Osteoblast (primary cell): ENCODE measurements around the gene GDF7. TPM values are rescaled to one million over a fixed set of nuclear protein-coding genes. Genes with fewer than 3 reads are reported as not detected.

Experiments
- DNase-seq: peaks from one replicate; pipeline ENCODE4 v3.0.0; 2011; ENCODE audit warnings: low spot score, mixed read lengths; ENCODE audit not compliant: insufficient read length; ENCODE audit errors: missing footprints
- H2AFZ ChIP-seq: 2 replicates; pipeline ENCODE4 v1.6.0; 2011; ENCODE audit warnings: mild to moderate bottlenecking, low read length
- H3K27ac ChIP-seq: 2 replicates; pipeline ENCODE4 v1.5.1; 2011; ENCODE audit warnings: mild to moderate bottlenecking, low read depth, low read length, moderate library complexity
- H3K27me3 ChIP-seq: 2 replicates; pipeline ENCODE4 v1.6.0; 2012; ENCODE audit warnings: mild to moderate bottlenecking, control low read depth, inconsistent platforms, low read length, moderate library complexity; ENCODE audit not compliant: insufficient read depth
- H3K36me3 ChIP-seq: 2 replicates; pipeline ENCODE4 v1.5.1; 2011; ENCODE audit warnings: mild to moderate bottlenecking, low read length, control low read depth, moderate library complexity; ENCODE audit not compliant: insufficient read depth
- H3K4me1 ChIP-seq: 2 replicates; pipeline ENCODE4 v1.5.1; 2011; ENCODE audit warnings: mild to moderate bottlenecking, low read length, control low read depth, moderate library complexity; ENCODE audit not compliant: insufficient read depth
- H3K4me2 ChIP-seq: 2 replicates; pipeline ENCODE4 v1.6.0; 2011; ENCODE audit warnings: mild to moderate bottlenecking, low read length; ENCODE audit not compliant: insufficient read depth
- H3K4me3 ChIP-seq: fragments of 200-600 bp; sonication (generic); 3 replicates; pipeline ENCODE4 v1.5.1; 2012; ENCODE audit warnings: mild to moderate bottlenecking, low read length, inconsistent platforms; ENCODE audit not compliant: insufficient read depth
- H3K79me2 ChIP-seq: 2 replicates; pipeline ENCODE4 v1.6.0; 2012; ENCODE audit warnings: mild to moderate bottlenecking, low read length, control low read depth, inconsistent platforms; ENCODE audit not compliant: insufficient read depth
- H3K9me3 ChIP-seq: 2 replicates; pipeline ENCODE4 v1.5.1; 2011; ENCODE audit warnings: low read depth, low read length, control low read depth
- H4K20me1 ChIP-seq: 2 replicates; pipeline ENCODE4 v1.6.0; 2012; ENCODE audit warnings: mild to moderate bottlenecking, low read length, control low read depth; ENCODE audit not compliant: insufficient read depth
- total RNA-seq: library from RNA; depleted of rRNA; stranded (reverse); fragments of >200 nt; gene quantifications from 2 replicates; pipeline ENCODE4 v1.2.3, GENCODE V29; 2012
- TF ChIP-seq, protein P1 (sequence below): IDR thresholded peaks from 2 replicates; pipeline ENCODE4 v1.5.1; 2011; ENCODE audit warnings: mild to moderate bottlenecking, low read depth, low read length, moderate library complexity; ENCODE audit errors: extremely low read depth

Gene GDF7
- total RNA-seq, 1 donor = not detected

DNA sequence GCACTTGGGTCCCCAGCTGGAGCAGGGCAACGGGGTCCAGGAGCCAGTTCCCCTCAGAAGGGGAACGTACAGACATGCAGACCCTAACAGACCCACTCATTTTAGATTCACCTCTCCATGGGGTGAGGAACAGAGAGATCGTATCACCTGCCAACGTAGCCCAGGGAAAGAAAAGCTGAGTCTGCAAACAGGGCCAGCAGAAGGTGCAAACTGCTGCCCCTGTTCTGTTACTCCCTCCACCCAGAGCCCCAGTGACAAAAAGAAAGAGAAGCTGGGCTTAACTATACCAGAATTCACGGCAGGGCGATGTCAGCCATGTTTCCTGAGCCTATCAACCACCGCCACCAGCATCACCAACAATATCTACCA lies 15.2 kb upstream of the GDF7 start:
- H3K9me3 ChIP-seq = no peaks in the 10 kb centered on the region
- H3K4me3 ChIP-seq = peak overlapping the region; percentile 89
- TF ChIP-seq, protein P1, sequence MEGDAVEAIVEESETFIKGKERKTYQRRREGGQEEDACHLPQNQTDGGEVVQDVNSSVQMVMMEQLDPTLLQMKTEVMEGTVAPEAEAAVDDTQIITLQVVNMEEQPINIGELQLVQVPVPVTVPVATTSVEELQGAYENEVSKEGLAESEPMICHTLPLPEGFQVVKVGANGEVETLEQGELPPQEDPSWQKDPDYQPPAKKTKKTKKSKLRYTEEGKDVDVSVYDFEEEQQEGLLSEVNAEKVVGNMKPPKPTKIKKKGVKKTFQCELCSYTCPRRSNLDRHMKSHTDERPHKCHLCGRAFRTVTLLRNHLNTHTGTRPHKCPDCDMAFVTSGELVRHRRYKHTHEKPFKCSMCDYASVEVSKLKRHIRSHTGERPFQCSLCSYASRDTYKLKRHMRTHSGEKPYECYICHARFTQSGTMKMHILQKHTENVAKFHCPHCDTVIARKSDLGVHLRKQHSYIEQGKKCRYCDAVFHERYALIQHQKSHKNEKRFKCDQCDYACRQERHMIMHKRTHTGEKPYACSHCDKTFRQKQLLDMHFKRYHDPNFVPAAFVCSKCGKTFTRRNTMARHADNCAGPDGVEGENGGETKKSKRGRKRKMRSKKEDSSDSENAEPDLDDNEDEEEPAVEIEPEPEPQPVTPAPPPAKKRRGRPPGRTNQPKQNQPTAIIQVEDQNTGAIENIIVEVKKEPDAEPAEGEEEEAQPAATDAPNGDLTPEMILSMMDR = no peak
- H2AFZ ChIP-seq = peak overlapping the region; percentile 98
- H3K27ac ChIP-seq = no peak overlapping the region
- DNase-seq = no peak
- peaks cover 16% of the 10 kb centered on the region for H4K20me1 ChIP-seq
- peaks cover 17% of the 10 kb centered on the region for H3K27me3 ChIP-seq
- H3K4me1 ChIP-seq = peaks cover 15% of the 10 kb centered on the region
- no peaks in the 10 kb centered on the region for H3K36me3 ChIP-seq
- H3K79me2 ChIP-seq = peaks cover 41% of the 10 kb centered on the region
- H3K4me2 ChIP-seq = peak overlapping the region; percentile 90

DNA sequence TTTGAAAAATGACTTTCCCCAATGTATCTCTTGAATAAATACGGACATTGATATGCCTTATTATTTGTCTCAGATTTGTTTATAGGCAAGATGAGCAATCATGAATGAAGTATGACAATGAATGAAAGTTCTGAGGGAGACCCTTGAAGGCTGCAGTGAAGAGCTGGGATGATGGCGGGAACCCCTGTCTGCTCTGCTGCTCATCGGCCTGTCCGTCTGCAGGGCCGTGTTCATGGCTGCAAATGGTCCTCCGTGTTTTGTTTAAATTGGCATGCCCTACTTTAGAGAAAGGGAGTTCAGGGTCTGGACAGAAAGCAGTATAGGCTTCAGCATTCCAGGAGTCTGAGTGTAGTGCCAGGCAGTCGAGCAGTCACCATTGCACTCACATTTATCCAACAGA lies 14.8 kb upstream of the GDF7 start:
- peaks cover 21% of the 10 kb centered on the region for H3K27me3 ChIP-seq
- no peak overlapping the region for H2AFZ ChIP-seq
- peaks cover 37% of the 10 kb centered on the region for H3K79me2 ChIP-seq
- H4K20me1 ChIP-seq = peaks cover 13% of the 10 kb centered on the region
- H3K27ac ChIP-seq = no peak overlapping the region
- DNase-seq = no peak
- H3K4me1 ChIP-seq = peaks cover 15% of the 10 kb centered on the region
- H3K9me3 ChIP-seq = no peaks in the 10 kb centered on the region
- TF ChIP-seq, protein P1 = no peak
- H3K4me2 ChIP-seq = no peak overlapping the region
- no peak overlapping the region for H3K4me3 ChIP-seq
- no peaks in the 10 kb centered on the region for H3K36me3 ChIP-seq

DNA sequence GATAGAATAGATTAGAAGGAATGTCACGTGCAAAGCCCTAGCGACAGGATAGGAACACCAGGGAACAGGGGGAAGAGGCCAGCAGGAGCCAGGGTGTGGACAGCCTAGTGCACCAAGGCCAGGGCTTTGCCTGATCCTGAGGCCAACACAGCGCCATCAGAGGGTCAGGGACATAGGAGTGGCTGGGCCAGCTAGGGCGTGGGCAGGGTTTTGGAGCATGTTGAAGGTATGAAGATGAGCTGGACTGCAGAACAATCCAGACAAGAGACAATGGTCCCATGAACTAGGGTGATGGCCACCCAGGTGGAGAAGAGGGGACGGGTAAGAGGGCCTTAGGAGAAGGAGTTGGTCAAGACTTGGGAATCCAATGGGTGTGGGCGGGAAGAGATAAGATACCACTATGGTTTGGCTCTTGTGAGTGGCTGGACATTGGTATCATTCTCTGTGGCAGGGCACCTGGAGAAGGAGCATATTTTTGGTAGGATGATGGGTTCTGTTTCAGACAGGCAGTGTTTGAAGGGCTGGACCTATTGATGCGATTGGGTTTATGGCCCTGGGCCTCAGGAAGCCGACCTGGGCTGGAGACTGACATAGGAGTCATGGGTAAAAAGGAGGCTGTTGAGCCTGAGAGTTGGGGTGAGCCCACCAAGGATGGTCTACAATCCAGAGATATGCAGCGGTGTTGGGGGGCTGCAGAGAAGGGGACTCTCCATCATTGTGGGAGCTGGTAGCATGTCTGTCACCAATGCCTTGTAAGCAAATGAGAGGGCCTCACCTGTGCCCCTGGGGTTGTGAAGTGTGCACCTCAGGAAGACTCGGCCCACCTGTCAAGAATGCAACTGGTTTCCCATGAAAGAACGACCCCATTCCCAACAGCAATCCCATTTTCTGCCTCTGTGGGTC lies 14.0 kb upstream of the GDF7 start:
- Histone ChIP-seq H3K4me2 (no peak overlapping the region), H3K79me2 (peaks cover 29% of the 10 kb centered on the region), H3K4me3 (no peak overlapping the region), H3K9me3 (no peaks in the 10 kb centered on the region), H3K36me3 (no peaks in the 10 kb centered on the region), H2AFZ (no peak overlapping the region), H3K27me3 (peaks cover 27% of the 10 kb centered on the region), H3K4me1 (peaks cover 15% of the 10 kb centered on the region), H3K27ac (no peak overlapping the region), H4K20me1 (peaks cover 8% of the 10 kb centered on the region)
- no peak for DNase-seq
- TF ChIP-seq, protein P1 = no peak

DNA sequence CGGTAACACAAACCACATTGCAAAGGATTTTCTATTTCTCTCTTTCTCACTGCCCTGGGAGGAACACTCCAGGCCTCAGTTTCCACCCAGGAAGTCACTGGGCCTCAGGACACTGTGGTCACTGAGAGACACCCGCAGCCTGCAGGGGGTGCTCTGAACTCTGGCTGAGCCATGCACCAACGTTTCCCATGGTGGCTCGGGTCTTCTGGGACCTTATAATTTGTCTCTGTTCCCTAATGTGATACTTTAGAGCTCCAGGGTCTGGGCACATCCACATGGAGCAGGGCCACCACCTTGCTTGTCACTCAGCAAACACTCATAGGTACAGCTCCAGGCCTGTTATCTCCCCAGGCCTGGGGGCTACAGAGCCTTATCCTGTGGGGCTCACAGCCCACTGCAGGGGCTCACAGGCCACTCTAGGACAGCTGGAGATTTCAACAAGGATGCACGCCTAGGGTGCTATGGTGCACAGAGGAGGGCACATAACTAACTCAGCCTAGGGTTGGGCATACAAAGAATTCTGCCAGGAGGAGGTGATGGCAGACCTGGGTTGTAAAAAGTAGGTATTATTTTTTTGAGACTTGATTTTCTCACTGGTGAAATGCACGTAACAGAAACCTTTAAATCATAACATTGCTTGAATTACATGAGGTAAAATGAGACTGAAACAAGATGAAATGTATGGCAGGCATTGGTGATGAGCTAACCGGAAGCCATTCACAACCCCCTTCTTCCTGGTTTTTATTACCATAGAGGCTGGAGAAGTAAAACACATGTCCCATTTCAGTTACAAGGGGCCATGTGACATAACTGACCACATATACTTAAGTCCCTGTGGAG lies 13.0 kb upstream of the GDF7 start:
- peaks cover 19% of the 10 kb centered on the region for H3K79me2 ChIP-seq
- H3K27ac ChIP-seq = no peak overlapping the region
- no peak overlapping the region for H3K4me2 ChIP-seq
- H3K36me3 ChIP-seq = no peaks in the 10 kb centered on the region
- H3K9me3 ChIP-seq = no peaks in the 10 kb centered on the region
- no peaks in the 10 kb centered on the region for H4K20me1 ChIP-seq
- no peak overlapping the region for H2AFZ ChIP-seq
- H3K4me1 ChIP-seq = peaks cover 15% of the 10 kb centered on the region
- TF ChIP-seq, protein P1 = no peak
- no peak overlapping the region for H3K4me3 ChIP-seq
- no peak for DNase-seq
- H3K27me3 ChIP-seq = peaks cover 29% of the 10 kb centered on the region
